SH-SY5Y (cell line): ENCODE measurements around the gene CHST9.

ENCODE experiments used
- GATA2 ChIP-seq: IDR thresholded peaks from 2 replicates; pipeline ENCODE4 v1.6.1; 2011; ENCODE audit warnings: mild to moderate bottlenecking, low read depth, low read length
- GATA3 ChIP-seq: IDR thresholded peaks from 2 replicates; pipeline ENCODE4 v1.6.1; 2011; ENCODE audit warnings: low read depth, mild to moderate bottlenecking, low read length, moderate library complexity

GRCh38 chr18:26948703-26949102 is 236.4 kb downstream of the CHST9 start:
- no peak for TF ChIP-seq GATA3
- TF ChIP-seq GATA2, result no peak
